GM20431 (cell line): ENCODE measurements around the gene TIFAB.

Experiments
- in situ Hi-C: fragments of 300-500 bp; cut with MseI, MboI; formaldehyde crosslinking; loops from one replicate; pipeline ENCODE4 v1.15.0; 2020; ENCODE audit warnings: low sequenced_read_pairs; ENCODE audit not compliant: unreplicated experiment

TIFAB gene

GRCh38 chr5:135461481-135462151, 9.5 kb upstream of the TIFAB start:
- in situ Hi-C loops = loop anchor here (10.0 kb wide), 1 partner anchor 93 kb away; no protein-coding TSS in a partner anchor

- in situ Hi-C loops = loop anchor here (10.0 kb wide), 1 partner anchor 94 kb away; no protein-coding TSS in a partner anchor
These were observed 8.3 kb upstream of the TIFAB start for GRCh38 chr5:135460246-135461033.

- in situ Hi-C loops = no loop called here
These were observed 6.8 kb upstream of the TIFAB start for GRCh38 chr5:135458921-135459331.

DNA sequence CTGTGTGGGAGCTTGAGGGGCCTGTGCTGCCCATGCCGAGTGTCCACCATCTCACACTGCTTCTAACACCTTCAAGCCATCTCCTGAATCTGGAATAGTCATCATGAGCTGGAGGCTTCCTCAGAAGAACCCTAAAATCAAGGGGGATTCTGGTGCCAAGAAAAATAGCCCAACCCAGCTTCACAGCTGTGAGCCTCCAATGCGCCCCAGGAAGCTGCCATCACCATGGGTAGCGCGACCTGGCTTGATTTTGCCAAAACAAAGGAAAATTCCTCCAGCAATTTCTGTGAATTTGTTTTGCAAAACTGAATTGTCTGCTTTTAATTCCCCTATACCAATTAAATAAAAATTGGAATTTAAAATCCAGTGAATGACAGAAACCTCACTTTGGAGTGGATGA, 6.2 kb upstream of the TIFAB start:
- in situ Hi-C loops = no loop called here

GRCh38 chr5:135457424-135458071, 5.4 kb upstream of the TIFAB start:
- in situ Hi-C loops = no loop called here

- in situ Hi-C loops = no loop called here
These were observed 4.3 kb upstream of the TIFAB start for GRCh38 chr5:135456238-135457099.

- in situ Hi-C loops = no loop called here
These were observed 3.7 kb upstream of the TIFAB start for GRCh38 chr5:135455876-135456237.

GRCh38 chr5:135454946-135455345, 2.8 kb upstream of the TIFAB start:
- in situ Hi-C loops = no loop called here

GRCh38 chr5:135453613-135454012, 1.5 kb upstream of the TIFAB start:
- in situ Hi-C loops = no loop called here

DNA sequence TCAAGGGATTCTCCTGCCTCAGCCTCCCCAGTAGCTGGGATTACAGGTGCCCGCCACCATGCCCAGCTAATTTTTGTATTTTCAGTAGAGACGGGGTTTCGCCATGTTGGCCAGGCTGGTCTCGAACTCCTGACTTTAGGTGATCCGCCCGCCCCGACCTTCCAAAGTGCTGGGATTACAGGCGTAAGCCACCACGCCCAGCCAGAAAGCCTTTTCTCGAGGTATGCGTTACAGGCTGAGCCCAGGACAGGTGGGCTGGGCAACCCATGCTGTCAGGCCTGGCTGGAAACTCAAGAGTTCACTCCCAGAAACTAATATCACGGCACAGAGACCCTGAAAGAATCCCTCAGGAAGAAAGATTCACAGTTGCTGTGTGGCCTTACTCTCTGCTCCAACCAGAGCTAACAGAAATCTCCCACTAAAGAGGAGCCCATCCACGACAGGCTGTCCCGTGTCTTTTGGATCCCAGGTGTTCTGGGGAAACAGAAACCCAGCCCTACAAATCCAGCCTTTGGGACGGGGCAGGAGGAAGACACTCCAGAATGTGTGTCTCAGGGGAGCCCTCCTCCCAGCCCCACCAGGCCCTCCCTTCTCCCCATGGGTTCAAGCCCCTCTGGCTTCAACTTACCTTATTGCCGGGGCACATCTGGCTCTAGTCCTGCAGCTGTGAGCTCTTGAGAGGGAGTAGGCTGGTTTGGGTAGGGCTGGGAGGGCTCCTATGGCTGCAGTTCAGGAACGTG, 400 bp downstream of the TIFAB start:
- in situ Hi-C loops = no loop called here

GRCh38 chr5:135450952-135451351, 1.2 kb downstream of the TIFAB start:
- in situ Hi-C loops = no loop called here

- in situ Hi-C loops = no loop called here
These were observed 1.8 kb downstream of the TIFAB start for GRCh38 chr5:135450336-135450735.

GRCh38 chr5:135449644-135450043, 2.5 kb downstream of the TIFAB start:
- in situ Hi-C loops = no loop called here

DNA sequence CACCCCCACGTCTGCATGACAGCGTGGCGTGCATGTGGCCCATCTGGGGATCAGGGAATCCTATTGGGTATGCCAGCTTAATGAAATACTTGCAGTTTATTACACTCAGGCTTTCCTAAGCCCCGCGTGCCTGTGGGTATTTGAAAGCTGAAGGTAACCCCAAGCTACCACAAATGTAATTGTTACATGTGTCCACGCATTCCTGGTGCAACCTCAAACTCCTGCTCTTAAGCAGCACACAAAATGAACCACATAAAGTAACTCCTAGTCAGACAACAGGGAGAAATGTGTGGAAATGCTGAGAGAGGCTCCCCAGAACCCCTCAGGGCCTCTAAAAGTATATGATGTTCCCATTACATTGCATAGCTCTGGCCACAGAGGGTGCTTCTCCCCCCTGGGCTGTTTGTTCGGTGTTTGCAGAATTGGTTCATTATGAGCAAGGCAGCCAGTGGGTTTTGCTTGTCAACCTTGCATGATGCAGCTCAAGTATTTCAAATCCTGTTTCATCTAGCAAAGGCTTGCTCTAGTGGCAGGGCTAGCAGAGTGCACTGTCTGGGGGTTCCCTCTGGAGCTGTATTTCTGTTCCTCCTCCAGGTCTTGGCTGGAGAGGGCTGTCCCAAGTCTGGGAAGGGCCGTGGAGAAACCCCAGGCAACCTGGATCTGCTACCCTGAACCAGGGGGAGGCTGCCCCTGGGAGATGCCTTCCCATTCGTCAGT, 3.2 kb downstream of the TIFAB start:
- in situ Hi-C loops = no loop called here

- in situ Hi-C loops = no loop called here
These were observed 3.9 kb downstream of the TIFAB start for GRCh38 chr5:135448071-135448739.

GRCh38 chr5:135447298-135447929, 4.7 kb downstream of the TIFAB start, which contains the start of gene DCANP1:
DCANP1 (minus strand) TSS chr5:135447348; CDS start chr5:135447108, 240 bp downstream.
- in situ Hi-C loops = no loop called here

DNA sequence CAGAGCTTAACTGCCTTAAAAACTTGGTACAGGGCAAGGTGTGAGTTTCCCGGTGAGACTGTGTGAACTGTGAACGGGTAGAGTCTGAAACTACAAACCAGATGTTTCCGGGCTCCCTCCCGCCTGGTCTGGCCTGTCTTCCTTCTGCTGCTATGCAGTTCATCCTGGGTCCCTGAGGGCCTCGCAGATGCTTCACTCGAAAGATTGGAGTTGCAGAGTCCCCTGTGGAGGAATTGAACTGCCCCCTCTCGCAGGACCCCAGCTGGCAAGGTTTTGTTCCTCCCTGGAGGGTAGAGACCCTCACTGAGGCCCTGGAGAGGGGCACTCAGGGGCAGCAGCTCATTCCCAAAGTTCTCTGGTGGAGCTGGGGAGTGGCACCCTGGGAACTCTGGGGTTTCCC, 5.5 kb downstream of the TIFAB start:
- in situ Hi-C loops = no loop called here

GRCh38 chr5:135446206-135446605, 5.9 kb downstream of the TIFAB start:
- in situ Hi-C loops = no loop called here
